ENCODE data around the gene FBXL17.
A peak's percentile ranks its signal among the peaks of the same experiment; 100 is the strongest.
"Not testable (repeated sequence)": the region's sequence is repeated elsewhere in the genome, so short reads cannot be mapped to it uniquely, and the experiment has no call there.

The FBXL17 gene

DNA sequence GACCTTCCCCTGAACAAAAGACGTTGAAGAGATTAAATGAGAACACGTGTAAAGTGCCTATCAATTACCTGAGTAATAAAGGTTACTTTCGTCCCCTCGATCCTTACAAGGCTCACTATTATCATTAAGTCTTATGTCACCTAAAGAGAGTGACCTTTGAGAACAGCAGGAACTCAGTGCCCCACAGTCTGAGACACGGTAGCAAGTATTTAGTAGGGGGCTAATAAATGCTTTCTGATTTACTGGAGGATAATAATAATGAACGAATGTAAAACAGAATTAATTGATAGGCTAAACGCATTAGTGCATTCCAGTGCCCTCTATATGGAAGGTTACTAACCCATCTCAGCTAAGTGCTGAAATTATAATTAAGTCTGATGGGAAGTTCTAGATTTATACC, 199.9 kb downstream of the FBXL17 start:
- no peak for DNase-seq (ENCODE audit: low read depth in 2 of 2)
- H3K4me3 ChIP-seq (replicated peaks in 1 of 2; ENCODE audit: low read depth in 2 of 2, low read length in 2 of 2), result no peak overlapping the region
- TF ChIP-seq, protein P1, sequence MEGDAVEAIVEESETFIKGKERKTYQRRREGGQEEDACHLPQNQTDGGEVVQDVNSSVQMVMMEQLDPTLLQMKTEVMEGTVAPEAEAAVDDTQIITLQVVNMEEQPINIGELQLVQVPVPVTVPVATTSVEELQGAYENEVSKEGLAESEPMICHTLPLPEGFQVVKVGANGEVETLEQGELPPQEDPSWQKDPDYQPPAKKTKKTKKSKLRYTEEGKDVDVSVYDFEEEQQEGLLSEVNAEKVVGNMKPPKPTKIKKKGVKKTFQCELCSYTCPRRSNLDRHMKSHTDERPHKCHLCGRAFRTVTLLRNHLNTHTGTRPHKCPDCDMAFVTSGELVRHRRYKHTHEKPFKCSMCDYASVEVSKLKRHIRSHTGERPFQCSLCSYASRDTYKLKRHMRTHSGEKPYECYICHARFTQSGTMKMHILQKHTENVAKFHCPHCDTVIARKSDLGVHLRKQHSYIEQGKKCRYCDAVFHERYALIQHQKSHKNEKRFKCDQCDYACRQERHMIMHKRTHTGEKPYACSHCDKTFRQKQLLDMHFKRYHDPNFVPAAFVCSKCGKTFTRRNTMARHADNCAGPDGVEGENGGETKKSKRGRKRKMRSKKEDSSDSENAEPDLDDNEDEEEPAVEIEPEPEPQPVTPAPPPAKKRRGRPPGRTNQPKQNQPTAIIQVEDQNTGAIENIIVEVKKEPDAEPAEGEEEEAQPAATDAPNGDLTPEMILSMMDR (IDR thresholded peaks at IDR 0.05; ENCODE audit: low read depth, low read length), result no peak

DNA sequence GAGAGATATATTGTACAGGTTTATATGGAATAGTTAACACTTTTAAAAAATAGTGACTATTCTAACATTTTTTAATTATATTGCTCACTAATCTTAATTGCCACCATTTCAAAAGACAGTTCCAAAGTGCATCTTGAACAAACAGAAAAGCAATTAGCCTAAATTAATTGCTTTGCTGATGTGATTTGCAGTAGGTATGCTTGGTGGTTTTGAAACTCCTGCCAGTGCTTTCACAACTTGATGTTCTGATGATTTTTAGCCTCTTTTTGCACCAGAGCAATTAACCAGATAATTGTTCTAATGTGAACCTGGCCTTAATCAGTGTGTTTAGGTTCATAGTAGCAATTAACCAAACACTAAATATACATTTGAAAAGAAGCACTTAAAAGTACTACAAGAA, 207.6 kb downstream of the FBXL17 start:
- TF ChIP-seq, protein P1 (IDR thresholded peaks at IDR 0.05; ENCODE audit: low read depth, low read length), result no peak
- H3K4me3 ChIP-seq (replicated peaks in 1 of 2; ENCODE audit: low read depth in 2 of 2, low read length in 2 of 2), result no peak overlapping the region
- DNase-seq (ENCODE audit: low read depth in 2 of 2), result no peak

DNA sequence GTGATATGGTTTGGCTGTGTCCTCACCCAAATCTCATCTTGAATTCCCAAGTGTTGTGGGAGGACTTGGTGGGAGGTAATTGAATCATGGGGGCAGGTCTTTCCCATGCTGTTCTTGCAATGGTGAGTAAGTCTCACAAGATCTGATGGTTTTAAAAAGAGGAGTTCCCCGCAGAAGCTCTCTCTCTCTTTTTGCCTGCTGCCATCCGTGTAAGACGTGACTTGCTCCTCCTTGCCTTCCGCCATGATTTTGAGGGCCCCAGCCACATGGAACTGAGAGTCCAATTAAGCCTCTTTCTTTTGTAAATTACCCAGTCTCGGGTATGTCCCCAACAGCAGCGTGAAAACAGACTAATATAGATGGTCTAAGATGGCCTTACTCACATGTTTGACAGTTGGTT, 210.1 kb downstream of the FBXL17 start:
- TF ChIP-seq, protein P1 (IDR thresholded peaks at IDR 0.05; ENCODE audit: low read depth, low read length), result no peak
- peak in 1 of 2 donors; percentile 3 for DNase-seq (ENCODE audit: low read depth in 2 of 2)
- H3K4me3 ChIP-seq (replicated peaks in 1 of 2; ENCODE audit: low read depth in 2 of 2, low read length in 2 of 2), result no peak overlapping the region

DNA sequence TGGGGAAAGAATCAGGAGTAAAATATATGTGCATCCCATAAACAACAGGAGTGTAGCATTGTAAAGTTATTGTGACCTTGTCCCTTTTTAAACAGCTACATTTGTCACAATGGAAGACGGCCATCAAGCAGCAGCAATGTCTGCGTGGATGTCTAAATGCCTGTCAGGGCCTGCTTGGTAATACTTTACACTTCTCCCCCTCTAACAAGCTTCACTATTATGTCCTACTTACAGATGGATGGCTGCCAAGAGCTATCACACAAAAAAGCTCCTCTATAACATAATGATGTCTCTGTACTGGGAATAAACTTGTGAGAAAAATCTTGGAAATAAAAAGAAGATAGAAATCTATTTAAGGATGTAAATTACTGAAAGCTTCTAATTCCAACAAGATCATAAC, 213.0 kb downstream of the FBXL17 start:
- DNase-seq (ENCODE audit: low read depth in 2 of 2), result no peak
- no peak overlapping the region for H3K4me3 ChIP-seq (replicated peaks in 1 of 2; ENCODE audit: low read depth in 2 of 2, low read length in 2 of 2)
- TF ChIP-seq, protein P1 (IDR thresholded peaks at IDR 0.05; ENCODE audit: low read depth, low read length), result no peak

DNA sequence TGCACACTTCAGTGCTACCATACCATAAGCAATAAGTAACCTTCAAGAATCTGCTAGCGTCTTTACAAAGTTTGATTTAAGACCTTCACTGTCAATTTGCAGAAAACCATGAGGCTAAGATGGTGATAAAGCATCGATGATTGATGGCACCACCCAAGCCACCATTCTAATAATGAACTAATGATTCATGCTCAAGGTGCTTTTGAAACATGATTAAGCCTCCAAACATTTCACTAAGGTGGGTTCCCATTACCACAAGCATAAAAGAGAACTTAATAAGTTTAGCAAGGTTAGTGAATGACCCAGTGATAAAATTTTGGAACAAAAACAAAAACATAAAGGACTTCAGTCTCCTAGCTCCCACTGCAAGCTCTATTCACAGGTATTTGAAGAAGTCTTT, 214.7 kb downstream of the FBXL17 start:
- TF ChIP-seq, protein P1 (IDR thresholded peaks at IDR 0.05; ENCODE audit: low read depth, low read length), result no peak
- H3K4me3 ChIP-seq (replicated peaks in 1 of 2; ENCODE audit: low read depth in 2 of 2, low read length in 2 of 2), result no peak overlapping the region
- no peak for DNase-seq (ENCODE audit: low read depth in 2 of 2)

DNA sequence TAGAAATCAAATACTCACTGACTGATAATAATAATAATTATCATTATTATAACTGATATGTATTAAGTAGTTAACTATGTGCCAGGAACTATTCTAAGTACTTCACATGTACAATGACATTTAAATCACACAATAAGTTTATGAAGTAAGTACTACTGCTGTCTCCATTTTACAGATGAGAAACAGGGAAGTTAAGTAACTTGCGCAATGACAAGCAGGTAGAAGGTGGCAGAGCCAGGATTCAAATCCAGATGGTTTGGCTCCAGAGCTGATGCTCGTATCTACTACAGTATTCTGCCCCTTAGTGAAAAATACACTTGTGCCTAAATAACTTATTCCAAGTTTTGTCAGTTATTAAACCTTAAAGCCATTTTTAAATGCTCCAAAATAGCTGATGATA, 217.3 kb downstream of the FBXL17 start:
- no peak for DNase-seq (ENCODE audit: low read depth in 2 of 2)
- TF ChIP-seq, protein P1 (IDR thresholded peaks at IDR 0.05; ENCODE audit: low read depth, low read length), result no peak
- no peak overlapping the region for H3K4me3 ChIP-seq (replicated peaks in 1 of 2; ENCODE audit: low read depth in 2 of 2, low read length in 2 of 2)

DNA sequence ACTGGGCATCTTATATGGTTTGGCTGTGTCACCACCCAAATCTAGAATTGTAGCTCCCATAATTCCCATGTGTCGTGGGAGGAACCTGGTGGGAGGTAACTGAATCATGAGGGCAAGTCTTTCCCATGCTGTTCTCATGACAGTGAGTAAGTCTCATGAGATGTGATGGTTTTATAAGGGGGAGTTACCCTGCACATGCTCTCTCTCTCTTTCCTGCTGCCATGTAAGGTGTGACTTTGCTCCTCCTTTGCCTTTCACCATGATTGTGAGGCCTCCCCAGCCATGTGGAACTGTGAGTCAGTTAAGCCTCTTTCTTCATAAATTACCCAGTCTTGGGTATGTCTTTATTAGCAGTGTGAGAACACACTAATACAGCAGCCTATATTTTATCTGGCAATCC, 229.0 kb downstream of the FBXL17 start:
- not testable (repeated sequence) for H3K4me3 ChIP-seq (replicated peaks in 1 of 2; ENCODE audit: low read depth in 2 of 2, low read length in 2 of 2)
- DNase-seq (ENCODE audit: low read depth in 2 of 2), result peak in 1 of 2 donors; percentile 27

All from cardiac fibroblast (primary cell).